Cerebellar nuclear complex (tissue), 1 donor: ENCODE results near the gene BNC2.

ENCODE experiments used
- DNase-seq, 2 experiments: peaks; one replicate each; lab custom pipeline; 2025; lab: John Stamatoyannopoulos, UW

Gene BNC2

DNA sequence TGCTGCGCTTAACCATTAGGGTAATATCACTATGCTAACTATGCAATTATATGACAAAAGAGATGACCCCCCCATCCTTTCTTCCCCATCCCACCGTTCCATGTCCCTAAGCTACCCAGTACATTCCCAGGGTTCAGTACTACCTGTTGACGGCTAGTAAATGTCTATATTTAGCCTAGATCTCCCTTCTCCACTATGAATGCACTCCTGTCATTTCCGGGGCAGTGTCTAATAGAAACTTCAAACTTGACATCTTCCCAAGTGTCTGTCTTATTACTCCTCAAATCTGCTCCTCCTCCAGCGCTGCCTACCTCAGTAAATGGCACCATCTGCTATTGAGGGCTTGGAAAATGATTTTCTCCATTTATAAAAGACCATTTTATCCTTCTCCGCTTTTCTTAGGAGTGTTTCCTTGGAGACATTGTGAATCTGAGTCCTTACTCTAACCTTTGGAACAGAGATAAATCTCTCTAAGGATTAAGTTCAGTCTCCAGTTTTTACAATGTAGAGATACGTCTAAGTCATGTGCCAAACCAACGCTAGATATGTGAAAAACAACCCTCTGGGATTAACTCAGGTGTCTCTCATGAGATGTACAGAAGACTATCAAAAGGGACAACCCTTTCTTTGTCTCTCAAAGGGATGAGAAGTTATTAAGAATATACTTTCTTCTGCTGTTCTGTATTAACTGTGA is 114.9 kb downstream of the BNC2 start:
- no peak for DNase-seq

DNA sequence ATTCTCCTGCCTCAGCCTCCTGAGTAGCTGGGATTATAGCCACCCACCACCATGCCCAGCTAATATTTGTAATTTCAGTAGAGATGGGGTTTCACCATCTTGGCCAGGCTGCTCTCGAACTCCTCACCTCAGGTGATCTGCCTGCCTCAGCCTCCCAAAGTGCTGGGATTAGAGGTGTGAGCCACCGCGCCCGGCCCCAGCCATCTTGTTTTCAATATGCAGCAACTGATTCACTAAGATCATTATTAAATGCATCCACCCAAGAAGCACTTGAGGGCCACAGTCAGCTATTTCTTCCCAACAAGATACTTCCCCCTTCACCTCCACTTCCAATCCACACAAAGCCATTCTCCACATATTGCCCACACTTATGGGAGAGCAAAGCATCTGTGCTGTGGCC is 115.8 kb downstream of the BNC2 start:
- DNase-seq: no peak

DNA sequence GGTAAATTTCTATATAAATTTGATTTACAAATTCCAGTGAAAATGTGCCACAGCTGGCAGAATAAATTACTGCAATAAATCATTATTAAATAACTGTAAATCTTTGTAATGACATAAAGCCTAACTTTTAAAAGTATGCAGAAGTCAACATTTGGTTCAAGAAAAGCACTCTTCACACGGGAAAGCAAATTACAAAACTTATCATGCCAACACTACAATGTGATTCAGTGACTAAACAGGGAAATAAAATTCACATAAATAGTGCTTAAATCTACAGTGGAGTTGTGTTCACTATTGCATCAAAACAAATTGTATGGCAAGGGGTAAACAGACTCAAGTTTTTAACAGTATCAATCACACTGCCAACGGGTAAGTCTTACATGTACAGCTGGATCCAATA is 117.2 kb downstream of the BNC2 start:
- DNase-seq: no peak

DNA sequence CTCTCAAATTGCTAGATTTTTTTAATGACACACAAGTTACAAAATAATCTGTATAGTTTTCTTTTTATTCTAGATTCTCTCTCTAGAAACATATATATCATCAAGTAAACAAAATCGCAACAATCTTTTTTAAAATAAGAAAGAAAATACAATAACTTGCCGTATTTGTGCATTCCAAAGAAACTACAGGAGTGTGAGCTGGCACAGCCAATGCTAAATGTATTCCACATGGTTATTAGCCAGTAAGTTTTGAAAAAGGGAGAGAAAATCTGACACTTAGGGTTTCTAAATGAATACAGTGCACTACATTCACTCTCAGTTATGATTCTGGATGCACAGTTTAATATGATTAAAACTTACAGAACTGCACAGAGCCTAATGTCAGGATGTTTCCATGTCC is 117.9 kb downstream of the BNC2 start:
- DNase-seq: no peak

DNA sequence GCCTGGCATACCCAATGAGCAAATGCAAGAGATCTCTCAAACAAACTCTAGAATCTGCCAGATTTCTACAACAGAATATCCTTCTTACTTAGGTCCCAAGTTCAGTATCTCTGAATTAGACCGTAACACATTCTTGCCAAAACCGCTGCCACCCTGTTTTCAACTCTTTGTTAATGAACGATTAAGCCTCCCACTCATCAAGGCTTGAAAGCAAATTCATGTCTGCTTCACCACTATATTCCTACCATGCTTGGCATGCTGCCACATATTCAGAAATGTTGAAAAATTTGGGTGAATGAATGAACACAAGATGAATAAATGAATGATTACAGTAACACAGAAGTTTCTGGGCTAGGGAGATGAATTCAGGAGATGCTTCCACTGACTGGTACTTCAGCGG is 119.9 kb downstream of the BNC2 start:
- DNase-seq: no peak

DNA sequence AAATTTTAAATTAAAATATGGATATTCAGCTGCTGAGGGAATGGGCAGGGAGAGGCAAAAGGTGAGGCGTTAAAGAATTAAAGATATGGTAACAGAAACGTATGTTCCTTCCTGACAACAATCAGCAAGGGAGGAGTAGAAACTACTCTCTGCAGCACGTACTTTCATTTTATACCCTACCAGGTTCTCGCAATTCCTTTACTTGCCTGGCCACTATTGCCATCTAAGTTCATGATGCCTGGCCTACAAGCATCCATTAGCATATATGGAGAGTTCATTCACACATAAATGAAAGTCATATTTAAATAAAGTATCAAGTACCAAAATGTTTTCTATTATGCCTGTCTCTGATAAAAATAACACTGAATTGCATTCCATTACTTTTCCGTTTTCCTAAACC is 125.1 kb downstream of the BNC2 start:
- DNase-seq: no peak

DNA sequence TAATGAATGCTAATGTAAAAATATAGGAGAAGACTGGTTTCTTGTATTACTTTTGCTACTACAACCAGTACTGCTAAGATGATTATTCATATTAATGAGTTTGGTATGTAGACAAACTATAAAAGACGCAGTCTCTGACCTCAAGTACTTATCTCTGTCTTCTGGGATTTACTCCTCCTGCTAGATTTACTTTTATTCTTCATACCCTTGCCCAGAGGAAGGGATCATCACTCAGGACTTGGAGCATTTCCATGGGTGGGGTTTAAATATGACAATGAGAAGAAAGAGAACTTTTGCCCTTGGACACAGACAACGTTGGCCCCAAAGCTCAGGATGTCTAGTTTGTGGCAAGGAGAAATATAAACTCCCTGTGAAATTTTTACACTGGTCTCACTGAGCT is 126.1 kb downstream of the BNC2 start:
- no peak for DNase-seq

DNA sequence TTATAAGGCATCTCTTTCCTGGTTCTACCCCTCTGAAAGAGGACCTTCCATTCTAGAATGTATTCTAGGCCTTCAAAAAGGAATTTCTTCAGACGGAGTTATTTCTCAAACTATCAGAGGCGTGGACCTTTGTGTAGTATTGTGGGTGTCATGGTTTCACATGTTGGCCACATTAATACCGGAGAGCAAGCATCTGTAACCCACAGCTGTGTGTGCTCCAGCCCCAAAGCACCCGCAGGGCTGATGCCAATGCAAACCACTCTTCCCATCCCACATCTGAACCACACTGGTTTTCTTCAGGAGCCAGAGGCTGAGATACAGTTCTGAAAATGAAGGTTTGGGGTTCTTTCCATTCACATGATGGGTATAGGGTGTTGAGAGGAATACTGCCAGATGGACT is 127.1 kb downstream of the BNC2 start:
- no peak for DNase-seq

DNA sequence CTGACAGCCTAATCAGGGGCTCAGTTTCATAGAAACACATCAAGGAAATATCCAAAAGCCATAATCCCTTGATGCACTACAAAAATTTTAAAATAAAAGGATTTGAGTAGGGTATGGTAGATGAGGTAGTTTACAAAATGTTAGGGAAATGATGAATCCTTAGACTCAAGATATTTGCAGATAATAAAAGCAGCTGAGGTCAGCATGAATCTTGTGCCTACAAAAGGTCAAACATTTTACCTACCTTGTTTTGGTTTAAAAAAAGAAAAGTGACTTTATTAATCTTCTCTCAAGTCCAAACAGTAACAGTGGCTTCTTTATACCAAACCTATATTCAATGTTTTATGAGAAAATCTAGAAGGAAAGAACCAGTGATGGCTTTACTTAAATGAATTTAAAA is 135.5 kb downstream of the BNC2 start:
- DNase-seq: no peak

DNA sequence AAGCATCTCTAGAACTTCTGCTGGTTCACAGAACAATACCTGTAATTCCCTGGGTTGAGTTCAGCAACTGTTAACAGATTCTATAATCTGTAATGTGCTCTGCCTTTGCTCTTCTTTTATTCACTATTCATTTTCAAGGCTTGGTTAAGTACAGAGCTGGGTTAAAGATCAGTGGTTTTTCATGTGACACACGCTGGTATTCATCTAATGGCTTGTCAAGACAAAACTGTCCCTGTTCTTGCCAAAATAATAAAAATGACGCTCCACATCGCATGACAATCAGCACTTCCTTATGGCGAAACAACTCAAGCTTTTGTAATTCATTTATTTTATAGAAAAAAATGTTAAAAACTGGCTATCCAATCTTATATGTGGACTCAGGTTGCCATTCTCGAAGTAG is 137.9 kb downstream of the BNC2 start:
- no peak for DNase-seq

DNA sequence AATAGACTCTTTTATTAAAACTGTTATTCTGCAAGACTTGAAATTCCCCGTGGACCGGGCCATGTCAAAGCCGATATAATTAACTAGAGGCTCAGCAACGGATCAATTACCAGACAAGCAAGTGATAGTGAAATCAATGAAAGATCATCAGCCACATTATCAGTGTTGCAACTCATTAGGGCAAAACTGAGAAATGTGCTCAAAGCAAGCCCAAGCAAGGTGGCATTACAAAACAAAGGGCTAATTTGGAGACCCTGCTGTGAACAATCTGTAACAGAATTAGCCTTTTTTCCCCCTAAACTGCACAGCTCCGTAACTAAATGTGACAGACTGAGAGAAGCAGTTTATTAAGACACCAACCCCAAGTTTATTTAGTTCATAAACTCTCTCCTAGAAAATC is 140.3 kb downstream of the BNC2 start:
- no peak for DNase-seq

DNA sequence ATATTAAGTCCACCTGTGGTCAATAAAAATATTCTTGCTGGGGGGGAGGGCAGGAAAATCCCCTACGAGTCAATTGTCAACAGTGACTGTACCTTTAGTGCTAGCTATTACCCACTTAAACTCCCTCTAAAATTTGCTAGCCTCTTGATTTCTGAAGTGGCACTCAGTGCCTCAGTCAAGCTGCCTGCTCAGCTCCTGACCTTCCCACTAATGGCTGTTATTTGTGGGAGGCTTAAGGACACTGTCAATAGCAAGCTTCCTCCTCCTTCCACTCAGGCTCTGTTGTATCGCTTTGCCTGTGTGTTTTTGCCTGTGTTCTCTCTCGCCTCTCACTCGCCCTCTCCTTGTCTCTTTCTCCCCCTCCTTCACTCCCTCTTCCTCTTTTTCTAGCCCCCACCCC is 140.8 kb downstream of the BNC2 start:
- DNase-seq: no peak

DNA sequence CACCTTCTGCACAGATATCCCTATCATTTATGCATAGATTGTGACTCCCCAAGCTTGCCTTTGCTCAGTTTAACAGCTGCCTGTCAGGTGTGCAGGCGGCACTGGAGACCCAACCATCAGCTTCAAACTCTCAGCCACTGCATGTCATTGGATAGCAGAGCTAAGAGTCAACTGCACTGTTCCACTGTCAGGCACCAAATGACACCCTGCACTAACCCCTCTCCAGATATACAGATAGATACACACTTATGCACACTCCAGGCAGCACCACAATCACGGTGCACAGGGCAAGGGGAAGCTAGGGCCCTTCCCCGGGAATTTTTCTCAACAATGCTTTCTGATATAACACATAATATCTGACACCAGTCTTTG is 142.3 kb downstream of the BNC2 start:
- no peak for DNase-seq

DNA sequence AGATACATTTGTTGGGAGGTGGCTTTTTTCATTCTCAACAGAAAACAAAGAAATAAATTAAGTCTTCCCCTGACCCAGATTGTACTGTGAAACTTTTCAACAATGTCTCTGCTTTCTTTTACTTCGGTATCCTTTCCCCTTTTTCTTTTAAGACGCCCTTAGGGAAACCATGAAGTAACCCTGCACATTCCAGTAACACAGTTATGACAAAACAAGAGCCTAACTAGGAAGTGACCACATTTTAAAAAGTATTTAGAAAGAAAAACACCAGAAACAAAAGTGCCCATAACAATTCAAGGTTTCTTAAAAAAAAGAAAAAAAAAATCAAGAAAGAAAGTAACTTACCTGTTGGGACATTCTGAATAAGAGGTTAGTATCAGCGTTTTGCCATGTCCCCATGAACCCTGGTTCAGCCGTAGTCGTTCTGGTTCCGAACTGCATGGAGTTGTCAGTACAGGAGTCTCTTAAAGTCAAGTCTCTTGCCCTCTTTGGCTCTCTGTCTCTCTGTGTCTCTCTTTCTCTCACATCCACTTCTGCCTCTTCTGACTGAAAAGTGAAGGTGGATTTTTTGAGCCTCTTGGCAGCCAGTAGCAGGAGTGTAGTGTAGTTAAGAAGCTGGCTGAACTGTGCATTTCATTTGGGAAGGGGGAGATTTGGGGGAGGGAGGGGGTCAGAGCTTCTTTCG is 142.9 kb downstream of the BNC2 start:
- DNase-seq: no peak

DNA sequence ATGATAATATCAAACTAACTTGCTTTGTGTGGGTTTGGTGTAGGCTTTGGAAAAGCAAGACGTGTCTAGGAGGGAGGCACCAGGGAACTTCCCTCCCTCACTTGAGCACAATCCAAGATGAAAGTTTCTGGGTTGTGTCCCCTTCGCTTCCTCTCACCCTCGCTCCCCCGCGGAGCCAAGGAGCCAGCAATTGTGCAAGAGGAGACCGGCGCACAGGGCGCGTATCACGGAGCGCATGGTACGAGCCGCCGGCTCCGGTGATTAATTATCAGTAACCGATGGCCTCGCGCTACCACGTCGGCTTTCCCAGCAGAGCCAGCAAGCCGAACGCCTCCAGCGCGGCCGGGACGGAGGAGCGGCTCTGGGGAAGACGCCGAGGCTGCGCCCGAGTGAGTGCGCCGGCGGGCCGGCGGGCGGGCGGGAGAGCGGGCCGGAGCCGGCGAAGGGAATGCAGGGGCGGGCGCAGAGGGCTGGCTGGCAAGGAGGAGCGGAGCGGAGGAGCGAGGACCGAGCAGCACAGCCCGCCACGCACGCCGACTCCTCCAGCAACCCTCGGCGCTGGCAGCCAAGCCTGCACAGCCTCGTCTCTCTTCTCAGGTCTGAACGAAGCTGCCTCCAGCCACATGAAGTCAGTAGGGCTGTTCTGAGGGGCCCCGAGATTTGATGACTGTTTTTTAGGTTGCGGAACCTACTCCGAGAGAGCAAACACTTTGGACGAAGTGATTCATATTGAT is 143.6 kb downstream of the BNC2 start:
- DNase-seq: no peak

DNA sequence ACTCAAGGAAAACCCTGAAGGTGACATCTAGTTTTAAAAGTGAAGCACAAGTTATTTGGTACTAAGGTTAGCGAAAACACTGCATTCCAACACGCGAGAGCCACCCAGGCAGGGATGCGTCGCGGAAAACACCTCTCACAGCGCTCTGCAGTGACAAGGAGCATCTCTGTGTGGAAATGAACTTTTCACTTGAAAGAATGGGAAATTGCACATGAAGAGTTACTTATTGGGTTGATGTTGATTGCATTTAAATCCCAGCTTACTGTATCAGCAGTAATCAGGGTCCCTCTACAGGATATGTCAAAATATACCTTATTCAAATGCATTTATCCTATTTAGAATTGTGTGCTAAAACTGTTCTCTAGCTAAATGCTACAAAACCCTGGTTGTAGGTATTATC is 144.4 kb downstream of the BNC2 start:
- no peak for DNase-seq

DNA sequence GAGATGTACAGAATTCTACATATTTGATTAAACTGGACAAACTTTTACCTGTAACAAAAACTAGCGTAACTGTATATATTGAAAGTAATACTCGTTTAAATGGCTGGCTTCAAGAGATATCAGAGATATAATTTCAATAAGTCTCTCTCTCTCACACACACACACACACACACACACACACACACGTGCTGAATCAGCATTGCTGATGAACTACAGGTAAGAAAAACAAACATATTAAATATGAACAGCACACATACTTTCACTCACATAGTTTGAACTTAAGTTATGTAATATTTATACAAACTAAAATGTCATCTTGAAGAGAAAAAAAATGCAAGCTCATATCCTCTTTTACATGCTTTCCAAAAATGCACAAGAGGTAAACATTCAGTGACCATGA is 145.4 kb downstream of the BNC2 start:
- no peak for DNase-seq

DNA sequence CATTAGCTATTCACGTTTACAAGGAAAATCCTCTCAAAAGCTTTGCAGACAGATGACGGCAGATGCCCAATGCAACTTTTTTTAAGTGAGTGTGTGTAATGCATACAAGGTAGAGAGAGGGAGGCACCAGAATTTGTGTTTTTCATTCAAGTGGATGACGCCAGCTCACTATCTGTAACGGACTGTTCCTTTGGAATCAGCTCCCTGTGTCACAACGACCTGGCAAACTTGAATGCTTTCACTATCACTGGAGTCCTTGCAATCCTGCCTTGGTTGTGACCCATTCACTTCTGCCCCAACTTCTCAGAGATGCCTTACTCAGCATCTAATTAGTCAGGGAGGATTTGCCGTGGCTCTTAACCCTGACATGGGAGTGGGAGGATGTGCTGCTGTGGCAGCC is 148.5 kb downstream of the BNC2 start:
- no peak for DNase-seq

DNA sequence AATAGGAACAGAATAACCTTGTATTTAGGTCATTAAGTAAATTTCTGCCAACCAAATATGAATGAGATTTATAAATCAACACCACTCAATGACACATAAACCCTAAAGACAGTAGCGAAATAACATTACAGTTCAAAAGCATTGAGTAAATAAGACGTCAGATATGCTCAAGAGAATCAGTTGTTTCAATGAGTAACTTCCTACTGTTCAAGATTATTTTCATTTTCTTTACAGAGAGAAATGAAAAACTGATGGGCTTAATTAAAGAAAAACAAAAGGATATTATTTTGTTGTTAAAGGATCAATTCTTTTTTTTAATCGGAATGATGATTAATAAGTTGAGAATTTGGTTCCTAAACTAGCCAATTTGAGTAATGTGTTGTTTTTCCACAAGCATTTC is 150.1 kb downstream of the BNC2 start:
- no peak for DNase-seq

DNA sequence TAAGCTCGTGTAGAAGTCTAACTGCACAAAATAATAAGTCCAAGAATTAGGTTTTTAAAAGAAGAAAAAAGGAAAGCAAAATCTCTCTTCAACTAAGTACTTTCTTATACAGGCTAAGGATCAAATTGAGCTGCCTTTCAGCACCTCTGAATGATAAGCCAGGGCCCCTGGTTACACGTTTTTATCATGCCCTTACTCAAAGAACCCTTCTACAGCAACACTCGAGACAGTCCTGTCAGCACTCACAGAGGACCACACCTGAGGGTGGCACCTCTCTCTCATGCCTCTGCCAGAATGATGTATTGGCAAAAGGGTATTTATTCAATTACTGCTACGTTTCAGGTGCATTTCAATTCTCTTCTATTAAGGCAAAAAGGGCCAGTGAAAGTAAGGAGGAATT is 150.5 kb downstream of the BNC2 start:
- DNase-seq: no peak

DNA sequence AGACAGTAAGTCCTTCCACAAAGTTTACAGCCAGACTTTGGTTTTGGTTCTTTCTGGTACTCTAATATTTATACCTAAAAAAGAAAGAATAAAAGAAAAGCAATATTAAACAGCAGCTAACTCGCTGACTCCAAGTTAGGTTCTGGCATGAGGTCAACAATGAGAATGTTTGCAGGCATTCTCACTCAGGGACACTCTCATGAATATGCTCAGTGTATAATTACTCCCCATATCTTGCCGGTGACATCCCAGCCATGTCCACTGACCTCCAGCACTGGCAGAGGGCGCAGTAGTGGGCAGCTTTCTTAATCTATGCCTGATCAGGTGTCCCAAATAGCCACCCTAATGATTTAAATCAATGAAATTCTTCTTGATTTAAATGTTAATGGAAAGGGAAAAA is 151.5 kb downstream of the BNC2 start:
- no peak for DNase-seq

DNA sequence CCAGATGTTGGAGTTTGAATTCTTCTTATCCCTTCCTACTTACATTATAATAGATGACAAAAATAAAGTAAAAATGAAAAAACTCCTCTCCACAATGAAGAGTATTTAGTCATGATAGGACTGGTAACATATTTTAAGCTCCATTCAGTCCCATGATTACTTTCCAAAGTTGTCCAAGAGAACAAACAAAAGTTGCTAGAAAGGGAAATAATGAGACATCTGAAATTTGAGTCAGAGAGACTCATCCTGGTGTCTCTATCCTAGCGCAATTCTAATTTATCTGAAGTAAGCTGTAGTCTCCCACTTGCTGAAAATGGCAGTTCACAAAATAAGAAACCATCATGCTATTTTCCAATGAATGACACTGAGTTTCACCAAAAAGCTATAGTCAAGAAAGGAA is 152.2 kb downstream of the BNC2 start:
- DNase-seq: no peak

DNA sequence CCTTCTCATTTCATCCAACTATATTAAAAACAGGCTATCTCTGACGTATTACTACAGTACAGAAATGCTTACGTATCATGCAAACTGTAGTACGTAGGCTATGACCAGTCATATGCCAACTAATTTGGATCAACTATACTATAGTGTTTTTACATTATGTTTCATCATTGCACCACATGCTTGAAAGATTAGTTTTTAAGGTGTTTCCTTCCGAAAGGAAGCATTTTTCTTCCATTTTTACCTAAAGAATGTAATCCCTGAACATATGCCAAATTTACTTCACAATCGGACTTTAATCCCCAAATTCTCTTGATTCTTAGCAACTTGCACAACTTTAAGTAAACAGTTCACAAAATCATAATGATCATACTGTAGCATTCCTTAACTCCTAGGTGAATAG is 153.9 kb downstream of the BNC2 start:
- no peak for DNase-seq

DNA sequence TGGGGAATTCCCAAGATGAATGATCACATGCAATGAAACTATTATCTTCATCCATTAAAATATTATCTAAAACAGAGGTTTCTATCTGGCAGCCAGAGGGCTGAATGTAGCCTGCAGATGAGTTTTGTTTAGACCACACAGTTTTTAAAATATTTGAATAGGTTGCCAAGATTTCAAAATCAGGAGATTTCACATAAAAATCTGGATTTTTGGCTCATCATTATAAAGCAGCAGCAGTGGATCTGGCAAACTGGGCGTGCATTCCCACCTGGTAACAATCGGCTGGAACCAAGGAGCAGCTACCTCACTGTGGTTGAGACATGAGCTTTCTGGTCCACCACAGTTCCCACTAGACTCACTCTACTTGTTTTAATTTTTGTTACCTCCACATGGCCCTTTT is 155.1 kb downstream of the BNC2 start:
- DNase-seq: no peak
